Colon (tissue), 2 donors: Measurements from ENCODE around the gene FETUB.
"Not testable (repeated sequence)": the region's sequence is repeated elsewhere in the genome, so short reads cannot be mapped to it uniquely, and the experiment has no call there.

Source experiments
- FAIRE-seq: peaks from 2 replicates; lab custom pipeline; 2012; peaks lifted over from hg19 to GRCh38; lab: Jason Lieb, UNC
- donor health status: control.
- donor health status: control.

The FETUB gene

DNA sequence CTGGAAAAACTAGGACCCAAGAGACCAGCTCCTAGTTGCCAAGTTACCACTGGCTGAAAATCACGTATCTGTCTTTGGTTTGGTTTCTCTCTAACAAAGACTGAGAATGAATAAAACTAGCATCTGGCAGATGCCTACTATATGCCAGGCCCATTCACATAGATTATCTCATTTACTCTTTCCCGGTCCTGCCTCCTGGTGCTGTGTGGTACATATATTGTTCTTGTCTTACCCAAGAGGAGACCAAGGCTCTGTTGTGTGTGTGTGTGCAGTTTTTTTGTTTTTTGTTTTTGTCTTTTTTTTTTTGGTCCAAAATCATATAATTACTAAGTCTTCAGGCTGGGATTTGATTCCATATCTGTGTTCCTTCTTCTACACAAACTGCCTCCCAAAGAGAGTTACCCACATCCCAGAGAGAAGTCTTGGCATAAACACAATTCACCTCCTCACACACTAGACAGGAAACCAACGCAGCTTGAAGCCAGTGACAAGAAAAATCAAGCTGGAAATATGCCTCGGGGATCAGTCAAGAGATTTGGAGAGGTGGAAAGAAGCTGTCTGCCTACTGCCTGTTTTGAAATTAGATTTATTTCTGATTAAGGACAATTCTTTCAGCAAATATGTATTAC lies 26.4 kb upstream of the FETUB start:
- no peak for FAIRE-seq

- FAIRE-seq = no peak
These were observed 26.0 kb upstream of the FETUB start for GRCh38 chr3:186614266-186614596.

DNA sequence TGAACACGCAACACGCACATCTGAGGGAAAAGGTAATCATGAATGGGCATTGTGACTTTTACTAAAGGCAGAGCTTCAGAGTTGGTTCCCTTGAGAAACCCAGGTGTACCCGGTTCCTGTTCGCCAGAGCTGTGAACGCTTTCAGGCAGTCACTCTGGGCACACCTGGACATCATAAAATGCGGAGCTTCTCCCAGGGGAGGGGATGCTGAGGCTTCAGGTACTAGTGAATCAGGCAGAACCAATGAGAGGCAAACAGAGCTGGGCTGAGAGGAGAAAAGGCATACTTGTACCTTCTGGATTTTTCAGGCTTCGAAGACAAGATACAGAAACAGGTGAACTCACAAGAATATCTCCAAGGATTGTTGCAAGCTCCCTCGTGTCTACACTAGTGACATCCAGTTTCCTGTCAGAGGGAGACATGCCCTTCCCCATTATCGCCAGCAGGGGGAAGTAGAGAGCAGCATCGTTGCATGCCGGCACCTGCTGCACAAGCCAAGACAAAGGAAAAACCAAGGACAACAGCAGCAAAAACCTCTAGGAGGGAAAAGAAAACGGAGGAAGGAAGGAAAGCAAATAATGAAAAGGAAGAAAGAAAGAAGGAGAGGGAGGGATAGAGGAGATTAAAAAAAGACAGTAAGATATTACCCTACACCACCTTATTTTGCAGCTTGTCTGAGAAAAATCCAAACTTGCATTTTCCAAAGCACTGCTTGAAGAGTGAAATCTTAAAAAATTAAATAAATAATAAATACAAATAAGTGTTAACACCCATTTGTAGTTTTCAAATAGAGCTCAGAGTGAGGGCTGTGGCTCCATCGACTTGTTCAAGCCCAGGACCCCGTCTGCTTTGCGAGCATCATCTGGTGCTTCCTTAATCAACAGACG lies 25.4 kb upstream of the FETUB start:
- no peak for FAIRE-seq

DNA sequence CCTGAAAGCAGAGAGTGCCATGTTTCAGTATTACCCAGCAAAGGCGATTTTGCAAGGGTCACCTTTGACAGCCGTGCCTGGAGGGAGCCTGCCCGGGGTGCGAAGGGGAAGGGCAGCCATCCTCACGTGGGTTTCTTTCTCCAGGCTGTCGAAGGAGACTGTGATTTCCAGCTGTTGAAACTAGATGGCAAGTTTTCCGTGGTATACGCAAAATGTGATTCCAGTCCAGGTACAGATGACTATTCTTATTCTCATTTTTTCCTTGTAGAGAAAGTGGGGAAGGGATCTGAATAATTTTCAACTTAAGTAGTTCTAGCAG lies 23.9 kb upstream of the FETUB start:
- no peak for FAIRE-seq

GRCh38 chr3:186617036-186617946 lies 22.9 kb upstream of the FETUB start:
- no peak for FAIRE-seq

DNA sequence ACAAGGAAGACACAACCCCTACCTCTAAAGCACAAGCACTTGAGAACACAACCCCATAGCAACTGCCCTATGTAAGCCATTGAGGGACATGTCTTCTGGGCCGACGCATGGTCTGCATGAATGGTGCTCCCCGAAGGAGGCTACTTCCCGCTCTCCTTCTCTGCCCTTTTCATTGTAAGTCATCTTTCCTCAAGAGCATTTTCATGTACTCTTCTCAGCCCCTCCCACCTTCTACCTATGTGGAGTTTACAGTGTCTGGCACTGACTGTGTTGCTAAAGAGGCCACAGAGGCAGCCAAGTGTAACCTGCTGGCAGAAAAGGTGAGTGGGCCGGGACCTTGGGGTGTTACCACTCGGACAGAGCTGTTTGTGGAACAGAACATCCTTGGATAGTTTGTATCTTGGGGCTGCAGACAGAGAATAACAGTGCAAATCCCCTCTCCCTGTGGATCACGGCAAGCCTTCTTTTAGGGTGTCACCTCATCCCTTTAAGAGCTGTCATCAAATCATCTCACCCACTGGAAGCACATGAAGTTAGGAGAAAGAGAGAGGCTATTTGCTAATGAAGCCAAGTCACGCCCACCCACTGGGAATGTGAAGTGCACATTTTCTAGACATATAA lies 21.8 kb upstream of the FETUB start:
- FAIRE-seq = no peak

DNA sequence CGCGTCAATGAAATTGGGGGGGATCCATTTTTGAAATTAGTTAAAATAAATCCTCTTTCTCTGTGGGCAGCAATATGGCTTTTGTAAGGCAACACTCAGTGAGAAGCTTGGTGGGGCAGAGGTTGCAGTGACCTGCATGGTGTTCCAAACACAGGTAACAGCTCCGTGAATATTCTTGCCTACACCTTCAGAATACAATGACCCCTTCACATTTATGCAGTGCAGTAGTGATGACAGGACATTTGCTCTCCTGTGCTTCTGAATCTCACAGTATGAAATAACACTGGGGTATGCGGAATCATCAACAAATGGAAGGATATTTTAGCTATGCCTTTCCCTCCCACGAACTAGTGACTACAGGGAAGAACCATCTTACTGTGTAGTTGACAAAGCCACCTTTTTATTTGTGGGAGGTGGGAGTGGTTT lies 20.4 kb upstream of the FETUB start:
- no peak for FAIRE-seq

- FAIRE-seq = no peak
These were observed 19.7 kb upstream of the FETUB start for GRCh38 chr3:186620213-186621092.

DNA sequence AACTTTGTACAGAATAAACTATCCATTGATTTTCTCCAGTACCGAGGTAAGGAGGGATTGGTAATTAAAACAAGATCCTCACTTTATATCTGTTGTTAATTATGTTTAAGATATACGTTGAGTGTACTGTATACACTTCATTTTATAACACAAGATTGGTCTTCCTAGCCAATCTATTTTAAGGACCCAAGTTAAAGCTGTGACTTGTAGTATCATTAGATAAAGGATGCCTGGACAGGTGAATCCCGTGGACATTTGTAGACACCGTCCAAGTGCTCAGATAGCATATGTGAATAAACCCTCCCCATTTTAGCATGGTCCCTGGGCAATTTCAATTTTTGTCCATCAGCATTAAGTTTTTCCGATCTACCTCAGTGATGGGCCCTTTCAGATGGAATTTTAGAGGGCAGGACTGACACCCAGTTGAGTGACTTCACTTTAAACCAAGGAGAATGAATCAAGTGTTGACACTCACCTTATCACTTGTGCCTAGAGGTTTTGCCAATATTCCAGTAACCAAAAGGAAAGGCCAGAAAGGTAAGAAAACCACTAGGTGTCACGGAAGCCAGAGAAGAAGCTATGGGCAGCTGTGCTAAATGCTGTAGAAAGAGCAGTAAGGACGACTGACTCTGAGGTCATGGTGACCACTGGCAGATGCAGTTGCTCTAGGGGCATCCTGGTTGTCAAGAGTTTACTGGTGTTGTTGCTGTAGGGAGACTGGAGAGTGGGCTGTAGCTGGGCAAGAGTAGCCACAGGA lies 18.1 kb upstream of the FETUB start:
- FAIRE-seq = no peak

GRCh38 chr3:186622651-186623310 lies 17.4 kb upstream of the FETUB start:
- FAIRE-seq = no peak

GRCh38 chr3:186624598-186624997 lies 15.6 kb upstream of the FETUB start:
- FAIRE-seq = no peak

DNA sequence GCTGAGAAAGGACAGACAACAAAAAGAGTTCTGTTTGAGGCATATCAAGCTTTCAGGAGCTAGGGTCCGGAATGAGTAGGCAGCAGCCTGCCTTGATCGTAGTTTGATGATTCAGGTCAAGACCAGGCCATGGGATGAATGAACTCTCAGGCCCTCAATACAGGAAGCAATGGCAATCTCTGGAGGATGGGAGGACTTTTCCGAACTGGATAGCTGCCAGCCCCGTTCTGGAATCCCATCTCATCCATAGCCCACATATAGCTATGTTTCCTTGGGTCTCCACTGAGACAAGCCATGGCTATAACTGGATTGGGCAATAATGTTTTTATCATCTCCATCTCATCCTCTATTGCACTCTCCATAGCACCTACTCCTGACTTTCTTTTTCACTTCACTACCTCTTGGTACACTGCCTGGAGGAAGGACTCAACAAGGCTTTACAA lies 14.6 kb upstream of the FETUB start:
- FAIRE-seq = no peak

DNA sequence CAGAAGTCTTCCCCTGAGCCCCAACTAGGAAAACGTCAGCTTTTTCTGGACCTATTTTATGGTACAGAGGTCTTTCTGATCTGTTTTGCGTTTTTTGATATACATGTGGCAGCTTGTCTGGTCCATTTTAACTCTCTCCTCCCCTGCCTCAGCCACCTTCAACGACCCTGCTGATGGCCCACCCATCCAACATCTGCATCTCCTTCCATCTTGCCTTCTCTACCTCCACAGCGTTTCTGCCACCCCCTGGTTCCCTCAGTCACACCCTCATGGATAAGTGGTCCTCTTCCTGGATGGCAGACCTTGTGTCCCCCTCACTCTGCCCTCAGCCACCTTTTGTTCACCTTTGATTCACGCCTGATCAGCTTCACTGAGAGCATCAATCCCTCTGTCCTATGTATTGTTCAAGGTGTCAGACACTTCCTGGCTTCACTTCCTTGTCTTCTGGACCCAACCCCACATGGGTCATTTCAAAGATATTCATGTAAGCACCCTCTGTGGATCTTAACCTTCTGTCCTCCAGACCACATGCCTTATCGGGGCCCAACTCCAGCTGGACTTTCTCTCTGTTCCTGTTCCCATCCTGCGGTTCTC lies 13.8 kb upstream of the FETUB start:
- no peak for FAIRE-seq

DNA sequence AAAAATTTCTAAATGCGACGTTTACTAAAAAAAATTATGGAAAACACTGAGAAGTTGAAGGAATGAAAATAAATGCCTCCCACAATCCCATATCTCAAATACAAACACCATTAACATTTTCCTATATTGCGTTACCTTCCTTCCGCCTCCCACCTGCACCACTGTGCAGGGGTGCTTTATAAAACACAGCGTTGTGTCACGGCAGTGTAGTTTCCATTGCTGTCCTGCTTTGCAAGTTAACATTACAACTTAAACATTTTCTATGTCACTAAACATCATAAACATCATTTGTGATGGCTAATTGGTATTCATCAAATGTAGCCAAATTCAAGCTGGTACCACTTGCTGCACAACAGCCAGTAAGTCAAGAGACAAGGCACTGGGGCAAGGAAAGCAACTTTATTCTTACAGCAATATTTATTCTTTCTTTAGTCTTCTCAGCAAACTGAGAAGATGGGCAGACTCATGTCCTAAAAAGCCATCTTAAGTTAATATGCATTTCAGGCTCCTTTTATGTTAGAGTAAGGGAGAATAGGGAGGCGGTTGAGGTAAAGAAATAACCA lies 12.3 kb upstream of the FETUB start:
- no peak for FAIRE-seq

DNA sequence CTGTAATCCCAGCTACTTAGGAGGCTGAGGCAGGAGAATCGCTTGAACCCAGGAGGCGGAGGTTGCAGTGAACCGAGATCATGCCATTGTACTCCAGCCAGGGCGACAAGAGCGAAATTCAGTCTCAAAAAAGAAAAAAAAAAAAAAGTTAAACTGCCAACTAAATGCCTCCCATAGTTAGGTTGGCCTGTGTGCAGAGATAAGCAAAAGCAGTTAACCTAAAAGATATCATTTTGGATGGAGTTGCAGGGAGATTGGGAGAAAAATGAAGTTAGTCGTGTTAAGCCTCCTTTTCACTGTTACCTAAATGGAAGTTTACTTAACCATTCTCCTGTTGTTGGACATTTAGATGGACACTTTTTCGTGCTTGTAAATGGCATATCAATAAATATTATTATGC lies 11.4 kb upstream of the FETUB start:
- FAIRE-seq = no peak

GRCh38 chr3:186630950-186631641 lies 9.1 kb upstream of the FETUB start:
- FAIRE-seq = no peak

GRCh38 chr3:186633481-186633880 lies 6.7 kb upstream of the FETUB start:
- FAIRE-seq = no peak

GRCh38 chr3:186634207-186634606 lies 6.0 kb upstream of the FETUB start:
- FAIRE-seq = not testable (repeated sequence)

GRCh38 chr3:186635532-186635931 lies 4.7 kb upstream of the FETUB start:
- no peak for FAIRE-seq
